OCI-LY7 (cell line): ENCODE measurements around the gene MEF2C. TPM values are rescaled to one million over a fixed set of nuclear protein-coding genes. Genes with fewer than 3 reads are reported as not detected.

Experiments
- BruUV-seq: library from RNA; stranded (reverse); fragments of 400-500 nt; replicated peaks from 2 replicates; lab custom pipeline; 2021; lab: Mats Ljungman, UMichigan
- CTCF ChIA-PET: fragments of 300-600 bp; sonication (Branson Sonifier 250); formaldehyde crosslinking; loops from one replicate; lab custom pipeline; 2022; ENCODE audit warnings: antibody characterized with exemption; ENCODE audit not compliant: unreplicated experiment; lab: Charles Lee
- POLR2A ChIA-PET: fragments of 300-600 bp; sonication (Branson Sonifier 250); formaldehyde crosslinking; loops from one replicate; lab custom pipeline; 2022; ENCODE audit warnings: antibody characterized with exemption; lab: Charles Lee
- DNase-seq: peaks from one replicate; pipeline ENCODE4 v3.0.0-alpha.2; 2015; ENCODE audit warnings: low spot score
- H2AFZ ChIP-seq: fragments of 200-600 bp; sonication (generic), shearing (Covaris generic); 2 replicates; pipeline ENCODE4 v1.6.1; 2014; ENCODE audit warnings: mild to moderate bottlenecking, antibody characterized with exemption, low read length, moderate library complexity
- H3K27ac ChIP-seq: fragments of 200-600 bp; sonication (generic); 2 replicates; pipeline ENCODE4 v1.5.1; 2014; ENCODE audit warnings: mixed run types, low read depth, mild to moderate bottlenecking, moderate library complexity, low read length, inconsistent platforms; ENCODE audit not compliant: poor library complexity, severe bottlenecking
- H3K36me3 ChIP-seq: fragments of 200-600 bp; sonication (generic); 2 replicates; pipeline ENCODE4 v1.6.1; 2014; ENCODE audit warnings: mild to moderate bottlenecking, antibody characterized with exemption, low read length, moderate library complexity, mixed read lengths; ENCODE audit not compliant: insufficient read depth
- H3K4me1 ChIP-seq: fragments of 200-600 bp; sonication (generic); 2 replicates; pipeline ENCODE4 v1.5.1; 2014; ENCODE audit warnings: mild to moderate bottlenecking, low read length; ENCODE audit not compliant: insufficient read depth, poor library complexity, severe bottlenecking
- H3K4me2 ChIP-seq: fragments of 200-600 bp; sonication (generic); 2 replicates; pipeline ENCODE4 v1.6.1; 2014; ENCODE audit warnings: mild to moderate bottlenecking, low read length
- H3K4me3 ChIP-seq: fragments of 200-600 bp; sonication (generic); 2 replicates; pipeline ENCODE4 v1.5.1; 2014; ENCODE audit warnings: mild to moderate bottlenecking, low read depth, low read length; ENCODE audit not compliant: poor library complexity, severe bottlenecking
- H3K79me2 ChIP-seq: fragments of 200-600 bp; sonication (generic); 2 replicates; pipeline ENCODE4 v1.6.1; 2016; ENCODE audit warnings: low read depth, mild to moderate bottlenecking, low read length, moderate library complexity, mixed read lengths; ENCODE audit not compliant: insufficient read depth
- H3K9me2 ChIP-seq: fragments of 200-600 bp; sonication (generic); 2 replicates; pipeline ENCODE4 v1.6.1; 2016; ENCODE audit warnings: mild to moderate bottlenecking, low read length, mixed read lengths; ENCODE audit not compliant: insufficient read depth
- H3K9me3 ChIP-seq: fragments of 200-600 bp; sonication (generic); 2 replicates; pipeline ENCODE4 v1.6.1; 2014; ENCODE audit warnings: mild to moderate bottlenecking, mixed run types, low read length, mixed read lengths
- H4K20me1 ChIP-seq: fragments of 200-600 bp; sonication (generic); 2 replicates; pipeline ENCODE4 v1.6.1; 2014; ENCODE audit warnings: mild to moderate bottlenecking, antibody characterized with exemption, low read length, moderate library complexity, mixed read lengths; ENCODE audit not compliant: insufficient read depth
- EZH2phosphoT487 ChIP-seq: fragments of 200-600 bp; sonication (generic); IDR thresholded peaks from 2 replicates; pipeline ENCODE4 v1.6.1; 2018; ENCODE audit warnings: low read depth, borderline replicate concordance, mild to moderate bottlenecking, mixed run types, antibody characterized with exemption, low read length, moderate library complexity, mixed read lengths
- intact Hi-C: fragments of 100-400 bp; cut with micrococcal nuclease; formaldehyde crosslinking; loops from one replicate; pipeline ENCODE4 v1.10.0; 2022; ENCODE audit not compliant: unreplicated experiment
- total RNA-seq, 2 experiments: library from RNA; depleted of rRNA in 1 of 2; stranded (reverse); fragments of >200 nt in 1 of 2; shearing (Covaris generic) in 1 of 2; gene quantifications; 2 replicates each; pipeline ENCODE4 v1.2.3, GENCODE V29; 2014 to 2022
- TF ChIP-seq, protein P1 (sequence below): fragments of 200-600 bp; sonication (generic); conservative IDR thresholded peaks from 2 replicates; pipeline ENCODE4 v1.5.1; 2014; ENCODE audit warnings: mild to moderate bottlenecking, antibody characterized with exemption, low read length, moderate library complexity, mixed read lengths

Gene MEF2C
- total RNA-seq, 2 experiments from 2014 or later, result 5.5 to 57.6 TPM

DNA sequence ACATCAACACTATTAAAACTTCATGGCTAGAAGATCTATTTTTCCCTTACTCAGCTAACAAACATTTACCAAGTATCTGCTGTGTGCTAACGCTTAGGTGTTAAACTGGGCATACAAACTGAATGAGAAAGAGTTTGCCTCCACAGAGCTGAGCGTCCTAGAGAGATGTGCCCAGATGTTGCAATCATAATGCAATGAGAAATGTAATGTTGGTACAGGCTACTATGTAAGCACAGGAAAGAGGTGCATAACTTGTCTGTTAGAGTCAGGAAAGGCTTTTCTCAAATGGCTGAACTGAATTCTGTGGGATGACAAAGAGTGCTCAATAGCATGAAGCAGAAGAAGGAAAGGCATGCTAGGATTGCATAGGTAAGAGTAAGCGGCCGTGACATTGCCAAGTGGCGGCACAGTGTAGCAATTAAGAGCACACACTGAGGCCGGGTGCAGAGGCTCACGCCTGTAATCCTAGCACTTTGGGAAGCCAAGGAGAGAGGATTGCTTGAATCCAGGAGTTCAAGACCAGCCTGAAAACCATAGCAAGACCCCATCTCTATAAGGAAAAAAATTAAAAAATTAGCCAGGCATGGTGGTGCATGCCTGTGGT, 137.8 kb downstream of the MEF2C start:
- Histone ChIP-seq H3K4me3 (no peak overlapping the region), H2AFZ (no peak overlapping the region), H3K79me2 (no peaks in the 10 kb centered on the region), H3K36me3 (no peaks in the 10 kb centered on the region), H3K4me2 (no peak overlapping the region), H3K9me2 (no peaks in the 10 kb centered on the region), H3K4me1 (peaks cover 18% of the 10 kb centered on the region), H3K9me3 (no peaks in the 10 kb centered on the region), H3K27ac (no peak overlapping the region), H4K20me1 (no peaks in the 10 kb centered on the region)
- TF ChIP-seq, protein P1, sequence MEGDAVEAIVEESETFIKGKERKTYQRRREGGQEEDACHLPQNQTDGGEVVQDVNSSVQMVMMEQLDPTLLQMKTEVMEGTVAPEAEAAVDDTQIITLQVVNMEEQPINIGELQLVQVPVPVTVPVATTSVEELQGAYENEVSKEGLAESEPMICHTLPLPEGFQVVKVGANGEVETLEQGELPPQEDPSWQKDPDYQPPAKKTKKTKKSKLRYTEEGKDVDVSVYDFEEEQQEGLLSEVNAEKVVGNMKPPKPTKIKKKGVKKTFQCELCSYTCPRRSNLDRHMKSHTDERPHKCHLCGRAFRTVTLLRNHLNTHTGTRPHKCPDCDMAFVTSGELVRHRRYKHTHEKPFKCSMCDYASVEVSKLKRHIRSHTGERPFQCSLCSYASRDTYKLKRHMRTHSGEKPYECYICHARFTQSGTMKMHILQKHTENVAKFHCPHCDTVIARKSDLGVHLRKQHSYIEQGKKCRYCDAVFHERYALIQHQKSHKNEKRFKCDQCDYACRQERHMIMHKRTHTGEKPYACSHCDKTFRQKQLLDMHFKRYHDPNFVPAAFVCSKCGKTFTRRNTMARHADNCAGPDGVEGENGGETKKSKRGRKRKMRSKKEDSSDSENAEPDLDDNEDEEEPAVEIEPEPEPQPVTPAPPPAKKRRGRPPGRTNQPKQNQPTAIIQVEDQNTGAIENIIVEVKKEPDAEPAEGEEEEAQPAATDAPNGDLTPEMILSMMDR, result no peak
- no peak for TF ChIP-seq EZH2phosphoT487
- intact Hi-C loops, result no loop called here
- no peak for DNase-seq
- CTCF ChIA-PET, result no interaction called here
- BruUV-seq, result no TSS peak
- POLR2A ChIA-PET, result interaction anchor here (1.0 to 3.1 kb wide), 10 partner anchors 7 to 92 kb away, joined by 3 to 19 read pairs (median 10); no protein-coding TSS in a partner anchor

DNA sequence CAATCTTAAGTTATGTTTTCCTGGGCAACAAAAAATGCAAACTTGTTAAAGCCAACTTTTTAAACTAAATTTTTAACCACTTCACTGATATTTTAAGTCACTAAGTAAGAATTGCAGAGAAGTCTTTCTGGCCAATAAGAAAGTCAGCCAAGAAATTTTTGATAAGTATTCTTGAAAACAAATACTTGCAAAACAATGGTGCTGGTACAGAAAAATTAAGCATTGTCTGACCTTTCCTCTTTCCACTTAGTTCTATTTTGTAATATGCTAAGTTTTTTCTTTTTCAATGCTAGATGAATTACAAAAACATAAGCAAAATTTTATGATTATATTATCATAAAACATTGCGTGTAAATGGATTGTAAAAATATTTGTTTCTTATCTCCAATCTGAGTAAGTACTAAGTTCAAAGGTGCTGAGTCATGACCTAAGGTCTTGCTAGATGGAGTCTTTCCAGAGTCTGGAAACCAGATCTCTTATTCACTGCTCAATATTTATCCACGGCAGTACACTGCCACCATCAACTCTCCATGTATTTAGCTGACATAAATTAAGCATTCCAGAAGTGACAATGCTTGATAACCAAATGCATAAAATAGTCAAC, 139.7 kb downstream of the MEF2C start:
- Histone ChIP-seq H3K4me1 (peaks cover 18% of the 10 kb centered on the region), H3K4me3 (no peak overlapping the region), H3K9me3 (no peaks in the 10 kb centered on the region), H3K9me2 (no peaks in the 10 kb centered on the region), H3K27ac (no peak overlapping the region), H3K36me3 (no peaks in the 10 kb centered on the region), H3K79me2 (no peaks in the 10 kb centered on the region), H2AFZ (no peak overlapping the region), H4K20me1 (no peaks in the 10 kb centered on the region), H3K4me2 (no peak overlapping the region)
- TF ChIP-seq EZH2phosphoT487, result no peak
- TF ChIP-seq, protein P1, result no peak
- CTCF ChIA-PET, result no interaction called here
- POLR2A ChIA-PET, result interaction anchor here (0.6 to 1.5 kb wide), 5 partner anchors 9 to 109 kb away, joined by 3 to 9 read pairs (median 4); no protein-coding TSS in a partner anchor
- no TSS peak for BruUV-seq
- intact Hi-C loops, result no loop called here
- no peak for DNase-seq

DNA sequence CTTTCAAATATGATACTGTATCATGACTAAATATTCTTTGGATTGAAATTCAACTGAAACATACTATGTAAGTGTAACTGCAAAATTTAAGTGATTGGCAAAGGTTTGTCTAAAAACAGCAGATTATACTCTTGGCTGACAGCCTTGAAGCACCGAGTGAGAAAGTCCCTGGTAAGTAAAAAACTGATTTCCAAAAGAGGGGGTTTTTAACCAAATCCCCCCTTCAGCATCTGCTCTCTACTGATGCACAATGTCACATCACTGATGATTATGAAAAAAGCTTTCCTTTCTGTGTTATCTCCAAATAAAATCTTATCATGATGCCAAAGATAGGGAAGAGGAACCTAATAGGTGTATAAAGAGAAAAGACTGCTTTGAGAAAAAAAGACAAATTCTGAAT, 141.0 kb downstream of the MEF2C start:
- ChIA-PET CTCF (no interaction called here), POLR2A (no interaction called here)
- Histone ChIP-seq H3K4me3 (no peak overlapping the region), H3K9me3 (no peaks in the 10 kb centered on the region), H4K20me1 (no peaks in the 10 kb centered on the region), H2AFZ (0 out of 2 replicates have a peak overlapping the region, but pooled peaks have one; percentile 3), H3K9me2 (no peaks in the 10 kb centered on the region), H3K4me2 (no peak overlapping the region), H3K27ac (no peak overlapping the region), H3K36me3 (no peaks in the 10 kb centered on the region), H3K79me2 (no peaks in the 10 kb centered on the region), H3K4me1 (peaks cover 19% of the 10 kb centered on the region)
- DNase-seq, result no peak
- intact Hi-C loops, result no loop called here
- TF ChIP-seq, protein P1, result no peak
- TF ChIP-seq EZH2phosphoT487, result no peak
- no TSS peak for BruUV-seq
